Measurements from ENCODE around the gene ZNF558. TPM values are rescaled to one million over a fixed set of nuclear protein-coding genes. Genes with fewer than 3 reads are reported as not detected.
"Not testable (repeated sequence)": the region's sequence is repeated elsewhere in the genome, so short reads cannot be mapped to it uniquely, and the experiment has no call there.

The ZNF558 gene
- total RNA-seq, 1 experiment from 2014 or later = 12.8 TPM

- no peaks in the 10 kb centered on the region for H3K27me3 ChIP-seq (ENCODE audit: control insufficient read depth, insufficient read depth, low read length)
- DNase-seq = no peak
- H3K36me3 ChIP-seq (replicated peaks; ENCODE audit: control insufficient read depth, insufficient read depth, low read length) = peaks cover 2% of the 10 kb centered on the region; the same call in 1 of the 2 replicates
- no peak overlapping the region for H3K4me3 ChIP-seq (ENCODE audit: insufficient read depth, low read depth, low read length)
These were observed 4.8 kb downstream of the ZNF558 start for GRCh38 chr19:8827277-8827676.

DNA sequence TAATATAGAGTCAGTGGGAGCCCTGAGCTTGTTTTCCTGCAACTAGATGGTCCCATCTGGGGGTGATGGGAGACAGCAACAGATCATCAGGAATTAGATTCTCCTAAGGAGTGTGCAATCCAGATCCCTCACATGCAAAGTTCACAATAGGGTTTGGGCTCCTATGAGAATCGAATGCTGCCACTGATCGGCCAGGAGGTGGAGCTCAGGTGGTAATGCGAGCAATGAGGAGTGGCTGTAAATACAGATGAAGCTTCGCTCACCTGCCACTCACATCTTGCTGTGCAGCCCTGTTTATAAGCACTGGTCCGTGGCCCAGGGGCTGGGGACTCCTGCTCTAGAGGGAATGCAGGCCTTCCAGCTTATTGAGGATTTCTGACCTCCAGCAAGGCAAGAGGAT lies 5.7 kb downstream of the ZNF558 start:
- Histone ChIP-seq H3K36me3 (replicated peaks; ENCODE audit: control insufficient read depth, insufficient read depth, low read length) (peaks cover 2% of the 10 kb centered on the region; the same call in 1 of the 2 replicates), H3K4me3 (ENCODE audit: insufficient read depth, low read depth, low read length) (no peak overlapping the region), H3K27me3 (ENCODE audit: control insufficient read depth, insufficient read depth, low read length) (no peaks in the 10 kb centered on the region)
- no peak for DNase-seq

GRCh38 chr19:8821748-8822241 lies 10.3 kb downstream of the ZNF558 start:
- DNase-seq = no peak
- no peak overlapping the region for H3K4me3 ChIP-seq (ENCODE audit: insufficient read depth, low read depth, low read length)
- H3K36me3 ChIP-seq (replicated peaks; ENCODE audit: control insufficient read depth, insufficient read depth, low read length) = peaks cover 3% of the 10 kb centered on the region; the same call in 1 of the 2 replicates
- H3K27me3 ChIP-seq (ENCODE audit: control insufficient read depth, insufficient read depth, low read length) = no peaks in the 10 kb centered on the region

DNA sequence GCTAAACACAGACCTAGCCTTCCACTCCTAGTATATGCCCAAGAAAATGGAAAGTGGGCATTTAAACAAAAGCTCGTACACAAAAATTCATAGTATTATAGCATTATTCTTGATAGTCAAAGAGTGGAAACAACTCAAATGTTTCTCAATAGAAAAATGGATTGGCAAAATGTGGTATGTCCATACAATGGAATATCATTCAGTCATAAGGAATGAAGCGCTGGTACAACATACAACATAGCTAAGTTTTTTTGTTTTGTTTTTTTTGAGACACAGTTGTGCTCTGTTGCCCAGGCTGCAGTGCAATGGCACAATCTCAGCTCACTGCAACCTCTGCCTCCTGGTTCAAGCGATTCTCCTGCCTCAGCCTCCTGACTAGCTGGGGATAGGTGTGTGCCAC lies 11.9 kb downstream of the ZNF558 start:
- Histone ChIP-seq H3K36me3 (replicated peaks; ENCODE audit: control insufficient read depth, insufficient read depth, low read length) (peaks cover 3% of the 10 kb centered on the region; the same call in 1 of the 2 replicates), H3K27me3 (ENCODE audit: control insufficient read depth, insufficient read depth, low read length) (no peaks in the 10 kb centered on the region), H3K4me3 (ENCODE audit: insufficient read depth, low read depth, low read length) (no peak overlapping the region)
- no peak for DNase-seq

- H3K36me3 ChIP-seq (replicated peaks; ENCODE audit: control insufficient read depth, insufficient read depth, low read length) = peaks cover 9% of the 10 kb centered on the region
- DNase-seq = no peak
These were observed 16.3 kb downstream of the ZNF558 start for GRCh38 chr19:8815780-8816179.

DNA sequence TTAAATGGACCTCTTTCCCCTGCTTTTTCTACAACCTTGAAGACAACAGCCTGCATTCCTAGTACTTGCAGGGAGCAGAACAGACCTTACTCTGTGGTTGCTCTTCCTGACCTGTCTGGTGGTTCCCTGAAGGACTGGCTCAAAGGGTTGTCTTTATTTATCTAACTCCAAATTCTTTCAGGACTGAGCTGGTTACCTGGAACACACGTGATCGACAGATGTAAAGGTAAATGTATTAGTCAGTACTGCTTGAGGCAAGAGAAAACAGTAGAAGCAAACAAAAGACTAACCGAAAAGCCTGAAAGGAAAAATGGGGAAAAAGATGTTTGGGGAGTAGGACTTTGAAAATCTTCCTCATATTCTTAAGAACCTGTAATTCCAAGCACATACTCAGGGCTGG lies 17.9 kb downstream of the ZNF558 start:
- no peaks in the 10 kb centered on the region for H3K27me3 ChIP-seq (ENCODE audit: control insufficient read depth, insufficient read depth, low read length)
- peaks cover 9% of the 10 kb centered on the region for H3K36me3 ChIP-seq (replicated peaks; ENCODE audit: control insufficient read depth, insufficient read depth, low read length)
- no peak for DNase-seq
- H3K4me3 ChIP-seq (ENCODE audit: insufficient read depth, low read depth, low read length) = no peak overlapping the region

More at GRCh38 chr19:8815780-8816179, 16.3 kb downstream of the ZNF558 start:
- Histone ChIP-seq H3K27me3 (ENCODE audit: control insufficient read depth, insufficient read depth, low read length) (no peaks in the 10 kb centered on the region), H3K4me3 (ENCODE audit: insufficient read depth, low read depth, low read length) (no peak overlapping the region)

DNA sequence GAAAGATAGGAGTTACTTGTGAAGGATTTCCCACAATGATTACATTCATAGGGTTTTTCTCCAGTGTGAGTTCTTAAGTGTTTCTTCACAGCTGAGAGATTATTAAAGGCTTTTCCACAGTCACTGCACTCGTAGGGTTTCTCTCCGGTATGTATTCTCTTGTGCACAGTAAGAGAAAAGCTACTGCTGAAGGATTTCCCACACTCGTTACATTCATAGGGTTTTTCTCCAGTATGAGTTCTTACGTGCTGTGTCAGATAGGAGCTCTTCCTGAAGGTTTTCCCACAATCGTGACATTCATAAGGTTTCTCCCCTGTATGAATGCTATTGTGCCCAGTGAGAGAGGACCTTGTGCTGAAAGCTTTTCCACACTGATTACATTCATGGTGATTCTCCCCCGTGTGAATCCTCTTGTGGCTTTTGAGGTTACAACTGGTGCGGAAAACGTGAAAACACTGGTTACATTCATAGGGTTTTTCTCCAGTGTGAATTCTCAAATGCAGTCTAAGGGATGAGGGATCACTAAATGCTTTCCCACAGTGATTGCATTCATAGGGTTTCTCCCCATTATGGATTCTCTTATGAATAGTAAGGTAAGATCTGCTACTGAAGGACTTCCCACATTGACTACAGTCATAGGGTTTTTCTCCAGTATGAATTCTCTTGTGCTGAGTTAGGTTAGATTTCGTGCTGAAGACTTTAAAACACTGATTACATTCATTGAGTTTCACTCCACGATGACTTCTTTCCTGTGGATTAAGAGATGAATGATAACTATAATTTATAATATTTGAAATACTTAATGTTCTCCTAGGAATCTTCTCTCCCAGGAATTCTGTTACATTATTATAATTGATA lies 20.6 kb downstream of the ZNF558 start:
- Histone ChIP-seq H3K4me3 (ENCODE audit: insufficient read depth, low read depth, low read length) (no peak overlapping the region), H3K36me3 (replicated peaks; ENCODE audit: control insufficient read depth, insufficient read depth, low read length) (peaks cover 9% of the 10 kb centered on the region), H3K27me3 (ENCODE audit: control insufficient read depth, insufficient read depth, low read length) (no peaks in the 10 kb centered on the region)
- DNase-seq = no peak

- Histone ChIP-seq H3K4me3 (ENCODE audit: insufficient read depth, low read depth, low read length) (no peak overlapping the region), H3K36me3 (replicated peaks; ENCODE audit: control insufficient read depth, insufficient read depth, low read length) (peaks cover 2% of the 10 kb centered on the region), H3K27me3 (ENCODE audit: control insufficient read depth, insufficient read depth, low read length) (no peaks in the 10 kb centered on the region)
- no peak for DNase-seq
These were observed 25.4 kb downstream of the ZNF558 start for GRCh38 chr19:8806661-8807060.

- DNase-seq = no peak
- Histone ChIP-seq H3K27me3 (ENCODE audit: control insufficient read depth, insufficient read depth, low read length) (no peaks in the 10 kb centered on the region), H3K36me3 (replicated peaks; ENCODE audit: control insufficient read depth, insufficient read depth, low read length) (no peaks in the 10 kb centered on the region), H3K4me3 (ENCODE audit: insufficient read depth, low read depth, low read length) (no peak overlapping the region)
These were observed 37.3 kb downstream of the ZNF558 start for GRCh38 chr19:8794823-8795222.

DNA sequence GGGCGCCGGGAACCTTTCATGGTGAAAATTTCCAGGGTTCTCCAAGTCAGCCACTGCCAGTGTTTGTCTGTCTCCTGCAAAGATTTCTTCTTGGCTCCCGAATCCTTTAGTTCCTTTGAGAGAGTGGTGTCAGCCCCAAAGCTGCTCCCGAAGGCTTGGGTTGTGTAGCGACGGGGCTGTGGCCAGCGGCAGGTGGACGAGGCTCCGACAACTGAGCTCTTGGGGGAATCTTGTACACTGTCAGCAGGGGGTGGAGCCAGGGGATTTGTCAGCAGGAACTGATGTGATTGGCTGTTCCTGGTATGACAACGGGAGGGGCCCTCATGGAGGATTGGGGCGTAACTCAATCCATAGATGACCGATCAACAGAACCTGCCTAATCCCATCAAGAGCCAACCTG lies 58.5 kb downstream of the ZNF558 start:
- not testable (repeated sequence) for H3K4me3 ChIP-seq (ENCODE audit: insufficient read depth, low read depth, low read length); DNase-seq; H3K27me3 ChIP-seq (ENCODE audit: control insufficient read depth, insufficient read depth, low read length); H3K36me3 ChIP-seq (replicated peaks; ENCODE audit: control insufficient read depth, insufficient read depth, low read length)

DNA sequence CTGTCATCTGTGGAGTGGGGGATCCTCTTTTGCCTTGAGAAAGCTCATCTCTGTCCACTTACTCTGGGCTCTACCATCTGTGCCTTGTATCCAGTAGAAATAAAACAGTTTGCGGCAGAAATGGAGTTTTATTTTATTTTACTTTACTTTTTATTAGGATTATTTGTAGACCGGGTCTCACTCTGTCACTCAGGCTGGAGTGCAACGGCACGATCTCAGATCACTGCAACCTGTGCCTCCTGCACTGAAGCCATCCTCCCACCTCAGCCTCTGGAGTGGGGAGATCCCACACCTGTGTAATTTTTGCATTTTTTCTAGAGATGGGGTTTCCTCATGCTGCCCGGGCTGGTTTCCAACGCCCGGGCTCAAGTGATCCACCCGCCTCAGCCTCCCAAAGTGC lies 62.8 kb downstream of the ZNF558 start:
- DNase-seq = not testable (repeated sequence)

DNA sequence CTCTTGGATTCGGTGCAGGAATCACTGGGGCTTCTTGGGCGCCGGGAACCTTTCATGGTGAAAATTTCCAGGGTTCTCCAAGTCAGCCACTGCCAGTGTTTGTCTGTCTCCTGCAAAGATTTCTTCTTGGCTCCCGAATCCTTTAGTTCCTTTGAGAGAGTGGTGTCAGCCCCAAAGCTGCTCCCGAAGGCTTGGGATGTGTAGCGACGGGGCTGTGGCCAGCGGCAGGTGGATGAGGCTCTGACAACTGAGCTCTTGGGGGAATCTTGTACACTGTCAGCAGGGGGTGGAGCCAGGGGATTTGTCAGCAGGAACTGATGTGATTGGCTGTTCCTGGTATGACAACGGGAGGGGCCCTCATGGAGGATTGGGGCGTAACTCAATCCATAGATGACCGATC lies 64.8 kb downstream of the ZNF558 start:
- not testable (repeated sequence) for H3K36me3 ChIP-seq (replicated peaks; ENCODE audit: control insufficient read depth, insufficient read depth, low read length); DNase-seq; H3K4me3 ChIP-seq (ENCODE audit: insufficient read depth, low read depth, low read length); H3K27me3 ChIP-seq (ENCODE audit: control insufficient read depth, insufficient read depth, low read length)

More for the DNA sequence above, 62.8 kb downstream of the ZNF558 start:
- H3K36me3 ChIP-seq (replicated peaks; ENCODE audit: control insufficient read depth, insufficient read depth, low read length); H3K27me3 ChIP-seq (ENCODE audit: control insufficient read depth, insufficient read depth, low read length); H3K4me3 ChIP-seq (ENCODE audit: insufficient read depth, low read depth, low read length): not testable (repeated sequence)

Other genes with a start within 250 kb of the ZNF558 start
- gene ADAMTS10, start 221.6 kb downstream of the ZNF558 start, total RNA-seq (2014; rRNA removed; shearing (Covaris generic)) = 23.2 and 32.9 TPM in 2 replicates
- gene NFILZ, start 201.7 kb downstream of the ZNF558 start, total RNA-seq (2014; rRNA removed; shearing (Covaris generic)) = not detected in 2 replicates
- not detected in 2 replicates for gene ACTL9, start 133.5 kb downstream of the ZNF558 start, total RNA-seq (2014; rRNA removed; shearing (Covaris generic))
- not detected in 2 replicates for gene OR2Z1, start 110.7 kb downstream of the ZNF558 start, total RNA-seq (2014; rRNA removed; shearing (Covaris generic))
- not detected in 2 replicates for gene MBD3L1, start 73 bp upstream of the ZNF558 start, total RNA-seq (2014; rRNA removed; shearing (Covaris generic))
- not detected in 2 replicates for gene MUC16, start 178.1 kb upstream of the ZNF558 start, total RNA-seq (2014; rRNA removed; shearing (Covaris generic))